B cell (primary cell): ENCODE results near the gene HOXA11. TPM values are rescaled to one million over a fixed set of nuclear protein-coding genes. Genes with fewer than 3 reads are reported as not detected.

ENCODE experiments used
- ATAC-seq: fragments of 200-7000 bp; cut with Tn5 transposase; one replicate; pipeline ENCODE4 v1.10.0; 2021; ENCODE audit warnings: low read depth, mild to moderate bottlenecking, moderate number of reproducible peaks, moderate library complexity
- CTCF ChIA-PET: fragments of 350-600 bp; sonication (Branson Sonifier 250); formaldehyde crosslinking; loops from one replicate; lab custom pipeline; 2021; ENCODE audit warnings: antibody characterized with exemption, inconsistent platforms; lab: Charles Lee
- POLR2A ChIA-PET: fragments of 350-600 bp; sonication (Branson Sonifier 250); formaldehyde crosslinking; loops from one replicate; lab custom pipeline; 2021; ENCODE audit warnings: antibody characterized with exemption; lab: Charles Lee
- DNase-seq: peaks from one replicate; pipeline ENCODE4 v3.0.0; 2013
- H2AFZ ChIP-seq: 2 replicates; pipeline ENCODE4 v1.6.1; 2012; ENCODE audit warnings: mild to moderate bottlenecking, low read depth, low read length; ENCODE audit not compliant: insufficient read depth, poor library complexity, severe bottlenecking
- H3K27ac ChIP-seq, 2 donors: 1 replicate in 1 of 2; 2 replicates in 1 of 2; pipeline ENCODE4 v1.5.1; 2012 to 2013; ENCODE audit warnings: low read length in 2 of 2, mild to moderate bottlenecking in 2 of 2, moderate library complexity in 1 of 2
- H3K27me3 ChIP-seq, 4 experiments: fragments of 200-600 bp in 1 of 4; sonication (generic) in 1 of 4; replicated peaks in 1 of 4; 1 replicate in 2 of 4; 2 replicates in 2 of 4; pipeline versions ENCODE4 v1.6.1 to v1.7.0; 2013 to 2016; ENCODE audit warnings: low read length in 3 of 4, mild to moderate bottlenecking in 2 of 4, mixed read lengths in 1 of 4, moderate library complexity in 1 of 4; ENCODE audit not compliant: insufficient read depth in 4 of 4, control insufficient read depth in 3 of 4; ENCODE audit errors: control extremely low read depth in 1 of 4
- H3K36me3 ChIP-seq, 2 experiments: replicated peaks in 1 of 2; 1 replicate in 1 of 2; 2 replicates in 1 of 2; pipeline versions ENCODE4 v1.6.1 to v1.7.1; 2013; ENCODE audit warnings: low read length in 1 of 2; ENCODE audit not compliant: insufficient read depth in 2 of 2, control insufficient read depth in 1 of 2; ENCODE audit errors: control extremely low read depth in 1 of 2, extremely low read depth in 1 of 2
- H3K4me1 ChIP-seq, 2 donors: fragments of 200-600 bp in 1 of 2; sonication (generic) in 1 of 2; 1 replicate in 1 of 2; 2 replicates in 1 of 2; pipeline versions ENCODE4 v1.5.1 to v1.6.1; 2013 to 2017; ENCODE audit warnings: low read length in 2 of 2; ENCODE audit not compliant: control insufficient read depth in 2 of 2, insufficient read depth in 2 of 2
- H3K4me2 ChIP-seq: replicated peaks from 2 replicates; pipeline ENCODE3; 2012; ENCODE audit warnings: mild to moderate bottlenecking, low read depth, low read length; ENCODE audit not compliant: poor library complexity, severe bottlenecking
- H3K4me3 ChIP-seq, 5 experiments: fragments of 200-600 bp in 1 of 5; sonication (generic) in 1 of 5; 1 replicate in 3 of 5; 2 replicates in 2 of 5; pipeline versions ENCODE4 v1.5.1 to v1.7.0; 2011 to 2016; ENCODE audit warnings: low read length in 4 of 5, mild to moderate bottlenecking in 4 of 5, low read depth in 2 of 5, control low read depth in 1 of 5, moderate library complexity in 1 of 5; ENCODE audit not compliant: insufficient read depth in 1 of 5; ENCODE audit errors: control extremely low read depth in 1 of 5, extremely low read depth in 1 of 5
- H3K79me2 ChIP-seq: fragments of 200-600 bp; sonication (generic); one replicate; pipeline ENCODE4 v1.6.0; 2016; ENCODE audit warnings: low read length; ENCODE audit not compliant: control insufficient read depth, insufficient read depth
- H3K9ac ChIP-seq: fragments of 200-600 bp; sonication (generic); 2 replicates; pipeline ENCODE4 v1.6.1; 2017; ENCODE audit warnings: mild to moderate bottlenecking, low read length, moderate library complexity
- H3K9me3 ChIP-seq, 3 donors: one replicate each; pipeline versions ENCODE4 v1.6.1 to v1.7.1; 2013; ENCODE audit warnings: low read length in 2 of 3; ENCODE audit not compliant: control insufficient read depth in 2 of 3, insufficient read depth in 1 of 3; ENCODE audit errors: control extremely low read depth in 1 of 3
- H4K20me1 ChIP-seq: 2 replicates; pipeline ENCODE4 v1.6.0; 2012; ENCODE audit warnings: mild to moderate bottlenecking, low read length; ENCODE audit not compliant: insufficient read depth, control insufficient read depth, poor library complexity, severe bottlenecking
- H3K27ac Mint-ChIP-seq: one replicate; pipeline ENCODE4 v1.8.0; 2021; ENCODE audit warnings: mixed read lengths
- H3K27me3 Mint-ChIP-seq: one replicate; pipeline ENCODE4 v1.8.0; 2021; ENCODE audit warnings: mixed read lengths
- H3K4me1 Mint-ChIP-seq: one replicate; pipeline ENCODE4 v1.8.0; 2021; ENCODE audit warnings: mixed read lengths
- H3K4me3 Mint-ChIP-seq: one replicate; pipeline ENCODE4 v1.8.0; 2021; ENCODE audit warnings: mixed read lengths
- H3K9me3 Mint-ChIP-seq: one replicate; pipeline ENCODE4 v1.8.0; 2022; ENCODE audit warnings: mixed read lengths; ENCODE audit not compliant: insufficient read depth
- EZH2 ChIP-seq: IDR thresholded peaks from 2 replicates; pipeline ENCODE4 v1.6.1; 2012; ENCODE audit warnings: borderline replicate concordance, low read depth, mild to moderate bottlenecking, moderate library complexity, low read length; ENCODE audit not compliant: insufficient read depth, poor library complexity, severe bottlenecking
- WGBS: methylation state at CpG from one replicate; pipeline ENCODE4 v1.1.5; 2013; ENCODE audit warnings: missing lambda C conversion rate; ENCODE audit not compliant: insufficient coverage; 5-methylcytosine and 5-hydroxymethylcytosine counted together
- intact Hi-C: fragments of 100-400 bp; cut with micrococcal nuclease; formaldehyde crosslinking; loops from one replicate; pipeline ENCODE4 v1.10.0; 2022
- polyA plus RNA-seq: library from polyadenylated mRNA; depleted of rRNA; stranded (reverse); fragments of >200 nt; gene quantifications from 2 replicates; pipeline ENCODE4 v1.2.3, GENCODE V29; 2012
- total RNA-seq, 2 donors: library from RNA; stranded (reverse); fragments of 120-200 nt in 1 of 2; gene quantifications; 1 replicate in 1 of 2; 2 replicates in 1 of 2; pipeline versions ENCODE4 v1.2.3 to v1.2.4, GENCODE V29; 2013 to 2022
- TF ChIP-seq, protein P1 (sequence below): fragments of 200-600 bp; IDR thresholded peaks from one replicate; pipeline ENCODE4 v1.8.0; 2022; ENCODE audit warnings: antibody characterized with exemption, mild to moderate bottlenecking

Gene HOXA11
- total and polyA plus RNA-seq, 2 donors (not counting 1 experiment from before 2014, with no cell fraction given), result not detected

DNA sequence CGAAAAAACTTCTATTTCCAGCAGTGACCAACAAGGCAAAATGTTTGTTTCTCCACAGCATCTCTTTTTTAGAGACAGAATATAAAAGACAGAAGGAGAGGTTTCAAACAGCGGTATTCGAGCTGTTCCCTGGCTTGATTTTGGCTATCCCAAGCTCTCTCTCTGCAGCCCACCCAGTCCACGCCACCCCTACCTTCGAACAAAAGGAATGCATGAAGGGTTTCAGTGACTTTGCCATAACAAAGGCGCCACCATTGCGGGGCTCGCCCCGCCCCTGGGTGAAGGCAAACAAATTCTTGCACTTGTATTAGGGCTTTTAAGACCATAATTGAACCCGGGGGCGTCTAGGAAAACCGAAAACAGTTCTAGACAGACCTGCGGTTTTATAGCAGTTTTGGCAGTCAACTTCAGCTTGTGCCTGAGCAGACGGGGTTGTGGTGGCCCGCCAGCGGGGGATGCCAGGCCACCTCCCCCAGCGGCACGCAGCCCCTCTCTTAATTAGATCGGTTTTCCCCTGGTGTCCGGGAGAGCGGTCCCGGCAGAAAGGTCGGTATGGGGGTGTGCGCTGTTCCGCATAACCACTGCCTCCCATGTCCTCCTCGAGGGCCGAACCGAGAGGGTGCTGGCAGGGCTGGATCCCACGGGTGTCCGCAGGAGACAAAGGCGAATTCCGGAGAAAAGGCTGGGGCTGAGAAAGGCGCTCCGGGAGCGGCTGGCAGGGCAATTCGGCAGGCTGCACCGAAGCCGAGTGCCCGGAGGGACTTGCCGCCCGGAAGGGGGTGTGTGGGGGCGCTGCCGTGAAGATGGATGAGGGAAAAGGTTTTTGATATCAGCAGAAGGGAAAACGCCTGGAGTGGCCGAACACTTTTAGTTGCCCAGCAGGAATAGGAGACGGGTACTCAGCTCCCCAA is 2.7 kb upstream of the HOXA11 start:
- Mint-ChIP-seq H3K4me3 (peak overlapping the region; percentile 53), H3K9me3 (no peaks in the 10 kb centered on the region), H3K27me3 (peaks cover 81% of the 10 kb centered on the region), H3K27ac (peak overlapping the region; percentile 6), H3K4me1 (peaks cover 50% of the 10 kb centered on the region)
- H2AFZ ChIP-seq, result no peak overlapping the region
- TF ChIP-seq, protein P1, sequence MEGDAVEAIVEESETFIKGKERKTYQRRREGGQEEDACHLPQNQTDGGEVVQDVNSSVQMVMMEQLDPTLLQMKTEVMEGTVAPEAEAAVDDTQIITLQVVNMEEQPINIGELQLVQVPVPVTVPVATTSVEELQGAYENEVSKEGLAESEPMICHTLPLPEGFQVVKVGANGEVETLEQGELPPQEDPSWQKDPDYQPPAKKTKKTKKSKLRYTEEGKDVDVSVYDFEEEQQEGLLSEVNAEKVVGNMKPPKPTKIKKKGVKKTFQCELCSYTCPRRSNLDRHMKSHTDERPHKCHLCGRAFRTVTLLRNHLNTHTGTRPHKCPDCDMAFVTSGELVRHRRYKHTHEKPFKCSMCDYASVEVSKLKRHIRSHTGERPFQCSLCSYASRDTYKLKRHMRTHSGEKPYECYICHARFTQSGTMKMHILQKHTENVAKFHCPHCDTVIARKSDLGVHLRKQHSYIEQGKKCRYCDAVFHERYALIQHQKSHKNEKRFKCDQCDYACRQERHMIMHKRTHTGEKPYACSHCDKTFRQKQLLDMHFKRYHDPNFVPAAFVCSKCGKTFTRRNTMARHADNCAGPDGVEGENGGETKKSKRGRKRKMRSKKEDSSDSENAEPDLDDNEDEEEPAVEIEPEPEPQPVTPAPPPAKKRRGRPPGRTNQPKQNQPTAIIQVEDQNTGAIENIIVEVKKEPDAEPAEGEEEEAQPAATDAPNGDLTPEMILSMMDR, result no peak
- no peak for TF ChIP-seq EZH2
- ChIA-PET CTCF (interaction anchor here (0.8 to 5.9 kb wide), 8 partner anchors 8 to 832 kb away, joined by 3 to 28 read pairs (median 3); partner anchors contain the start of gene HOXA13), POLR2A (no interaction called here)
- peak overlapping the region; percentile 56 for H3K4me2 ChIP-seq
- H3K9ac ChIP-seq, result no peak overlapping the region
- peaks cover 0 to 97% (median 84%) of the 10 kb centered on the region in 4 experiments for H3K27me3 ChIP-seq
- no peaks in the 10 kb centered on the region for H3K79me2 ChIP-seq
- DNase-seq (peak; percentile 40), ATAC-seq (no peak)
- no peak overlapping the region for H3K27ac ChIP-seq
- WGBS, result 9% methylated on average over 45 of the region's 46 CpGs
- H3K36me3 ChIP-seq, result no peaks in the 10 kb centered on the region
- H3K9me3 ChIP-seq, result peaks cover 0 to 80% (median 9%) of the 10 kb centered on the region in 3 donors
- intact Hi-C loops, result loop anchor here (5.0 kb wide), 1 partner anchor 35 kb away; the partner anchor contains the start of gene HOXA3
- peaks cover 59 to 81% of the 10 kb centered on the region in 2 donors for H3K4me1 ChIP-seq
- H3K4me3 ChIP-seq, result peak overlapping the region in 1 of 5 experiments; percentile 13
- no peaks in the 10 kb centered on the region for H4K20me1 ChIP-seq
